Activated naive CD8-positive, alpha-beta T cell (primary cell): ENCODE results near the gene PMEPA1.

ENCODE experiments used
- H3K27ac Mint-ChIP-seq: one replicate; pipeline ENCODE4 v1.8.0; 2021; ENCODE audit warnings: mixed read lengths
- H3K27me3 Mint-ChIP-seq: one replicate; pipeline ENCODE4 v1.8.0; 2021; ENCODE audit warnings: mixed read lengths
- H3K36me3 Mint-ChIP-seq: one replicate; pipeline ENCODE4 v1.8.0; 2021; ENCODE audit warnings: mixed read lengths
- H3K4me1 Mint-ChIP-seq: one replicate; pipeline ENCODE4 v1.8.0; 2021; ENCODE audit warnings: low read depth, mixed read lengths
- H3K4me3 Mint-ChIP-seq: one replicate; pipeline ENCODE4 v1.8.0; 2021; ENCODE audit warnings: mild to moderate bottlenecking, mixed read lengths
- H3K9me3 Mint-ChIP-seq: one replicate; pipeline ENCODE4 v1.8.0; 2021; ENCODE audit warnings: low read depth, mixed read lengths

Gene PMEPA1

DNA sequence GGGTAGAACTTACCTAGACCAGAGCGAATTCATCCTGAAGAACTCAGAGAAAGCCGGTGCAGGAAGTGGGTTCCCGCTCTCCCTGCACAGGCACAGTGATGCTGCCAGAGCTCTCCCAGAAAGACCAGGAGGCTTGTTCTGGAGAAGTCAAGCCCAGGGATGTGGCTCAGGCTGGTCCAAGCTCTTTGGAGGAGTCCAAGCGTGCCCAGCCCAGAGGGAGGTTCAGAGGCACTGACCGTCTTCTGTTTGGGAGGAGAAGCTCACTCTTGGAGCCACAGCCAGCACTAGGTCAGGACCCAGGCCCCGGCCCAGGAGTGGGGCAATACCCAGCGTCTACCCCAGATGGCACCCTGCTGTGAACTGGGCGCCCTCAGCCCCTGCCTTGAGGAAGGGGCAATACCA is 1.5 kb upstream of the PMEPA1 start:
- Mint-ChIP-seq H3K36me3 (no peaks in the 10 kb centered on the region), H3K27ac (no peak overlapping the region), H3K27me3 (no peaks in the 10 kb centered on the region), H3K4me1 (peaks cover 35% of the 10 kb centered on the region), H3K9me3 (no peaks in the 10 kb centered on the region), H3K4me3 (peak overlapping the region; percentile 89)

DNA sequence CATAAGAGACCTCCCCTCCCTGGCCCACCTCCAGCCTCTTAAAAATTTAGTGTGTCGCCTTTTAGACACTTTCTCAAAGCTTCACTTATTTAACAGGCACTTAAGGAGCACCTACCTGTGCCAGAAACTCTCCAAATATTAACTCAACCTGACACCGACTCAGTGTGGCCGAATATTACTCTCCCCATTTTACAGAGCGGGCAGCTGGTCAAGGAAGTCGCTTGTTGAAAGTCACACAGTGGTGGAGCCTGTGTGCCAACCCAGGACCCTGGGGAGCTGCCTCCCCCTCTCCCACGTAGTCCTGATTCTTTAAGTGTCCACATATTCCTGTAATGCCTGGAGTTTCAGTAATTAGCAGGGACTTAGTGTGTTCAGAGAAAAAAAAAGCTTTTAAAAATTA is 1.0 kb upstream of the PMEPA1 start:
- Mint-ChIP-seq H3K27me3 (no peaks in the 10 kb centered on the region), H3K36me3 (no peaks in the 10 kb centered on the region), H3K4me1 (peaks cover 35% of the 10 kb centered on the region), H3K27ac (peak overlapping the region; percentile 70), H3K9me3 (no peaks in the 10 kb centered on the region), H3K4me3 (peak overlapping the region; percentile 89)

DNA sequence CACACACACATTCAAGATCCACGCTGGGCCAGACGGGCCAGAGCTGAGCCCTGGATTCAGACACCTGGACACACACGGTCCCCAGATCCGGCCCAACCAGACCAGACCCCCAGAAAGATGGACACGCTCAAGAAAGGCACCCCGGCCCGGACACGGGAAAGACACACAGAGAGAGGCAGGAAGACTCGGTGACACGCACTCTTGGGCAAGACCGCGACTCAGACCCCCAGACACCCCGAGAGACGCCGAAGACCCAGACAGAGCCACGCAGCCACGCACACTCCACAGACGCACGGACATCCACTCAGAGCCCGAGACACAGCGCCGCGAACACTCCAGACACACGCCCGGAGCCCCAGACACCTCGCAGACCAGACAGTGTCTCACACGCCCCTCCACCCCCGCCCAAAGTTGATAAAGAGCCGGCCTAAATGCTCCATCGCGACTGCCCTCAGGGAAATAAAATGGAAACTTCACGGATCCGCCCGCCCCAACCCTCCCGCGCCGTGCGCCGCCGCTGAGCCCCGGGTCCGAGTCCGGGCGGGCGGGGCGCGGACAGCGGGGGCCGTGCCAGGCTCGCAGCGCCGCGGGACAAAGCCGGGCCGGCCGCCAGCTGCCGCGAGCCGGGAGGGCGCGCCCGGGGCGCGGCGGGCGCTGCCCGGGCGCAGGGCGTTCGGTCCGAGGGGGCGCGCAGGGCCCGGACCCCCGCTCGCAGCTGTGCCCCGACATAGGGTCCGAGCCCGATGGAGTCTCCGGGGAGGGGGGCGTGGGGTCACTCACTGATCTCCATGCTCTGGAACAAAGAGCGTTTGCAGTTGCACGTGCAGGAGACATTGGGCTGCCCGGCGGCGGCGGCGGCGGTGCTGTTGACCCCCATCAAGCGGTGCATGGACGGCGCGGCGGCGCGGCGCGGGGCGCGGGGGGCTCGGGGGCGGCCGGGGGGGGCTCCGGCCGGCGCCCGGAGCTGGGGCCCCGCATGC is 831 bp downstream of the PMEPA1 start:
- H3K36me3 Mint-ChIP-seq, result no peaks in the 10 kb centered on the region
- H3K4me1 Mint-ChIP-seq, result peaks cover 37% of the 10 kb centered on the region
- H3K27ac Mint-ChIP-seq, result peak overlapping the region; percentile 85
- H3K27me3 Mint-ChIP-seq, result no peaks in the 10 kb centered on the region
- H3K4me3 Mint-ChIP-seq, result peak overlapping the region; percentile 94
- H3K9me3 Mint-ChIP-seq, result no peaks in the 10 kb centered on the region

DNA sequence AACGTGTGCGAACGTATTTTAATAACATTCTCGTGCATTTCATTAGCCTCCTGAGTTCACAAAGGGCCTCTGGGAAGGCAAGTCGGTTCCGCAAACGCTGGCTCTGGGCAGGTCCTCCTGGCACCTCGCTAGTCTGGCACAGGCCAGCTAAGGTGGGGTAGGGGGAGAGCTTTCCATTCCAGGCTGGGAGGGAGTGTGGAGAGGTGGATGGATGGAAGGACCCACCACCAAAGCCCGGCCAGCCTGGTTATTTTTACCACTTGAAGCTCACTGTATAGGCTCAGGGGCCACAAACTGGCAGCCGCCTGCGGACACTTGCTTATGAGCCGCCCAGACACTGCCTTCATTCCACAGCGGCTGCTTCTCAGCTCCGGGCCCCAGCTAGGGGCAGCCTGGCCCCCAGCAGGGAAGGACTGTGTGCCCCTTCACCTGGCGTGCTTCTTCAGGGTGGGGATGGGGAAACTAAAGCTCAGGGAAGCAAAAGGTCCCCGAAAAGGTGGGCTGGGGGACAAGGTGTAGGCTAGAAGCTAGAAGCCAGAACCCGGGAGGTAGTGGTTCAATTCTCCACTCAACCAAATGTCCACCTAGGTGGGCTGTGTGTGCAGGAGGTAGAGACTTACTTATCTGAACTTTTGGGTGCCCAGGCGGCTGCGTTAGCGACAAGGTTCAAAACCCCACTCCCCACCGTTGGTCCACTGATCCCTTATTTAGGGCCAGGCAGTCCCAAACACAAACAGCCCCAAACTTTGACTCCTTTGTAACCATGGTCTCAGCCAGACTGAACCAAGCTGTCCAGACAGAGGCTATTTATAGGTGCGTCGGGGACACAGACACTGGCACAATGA is 1.7 kb downstream of the PMEPA1 start:
- Mint-ChIP-seq H3K9me3 (no peaks in the 10 kb centered on the region), H3K27me3 (no peaks in the 10 kb centered on the region), H3K4me1 (peaks cover 34% of the 10 kb centered on the region), H3K36me3 (no peaks in the 10 kb centered on the region), H3K27ac (peak overlapping the region; percentile 85), H3K4me3 (peak overlapping the region; percentile 94)

DNA sequence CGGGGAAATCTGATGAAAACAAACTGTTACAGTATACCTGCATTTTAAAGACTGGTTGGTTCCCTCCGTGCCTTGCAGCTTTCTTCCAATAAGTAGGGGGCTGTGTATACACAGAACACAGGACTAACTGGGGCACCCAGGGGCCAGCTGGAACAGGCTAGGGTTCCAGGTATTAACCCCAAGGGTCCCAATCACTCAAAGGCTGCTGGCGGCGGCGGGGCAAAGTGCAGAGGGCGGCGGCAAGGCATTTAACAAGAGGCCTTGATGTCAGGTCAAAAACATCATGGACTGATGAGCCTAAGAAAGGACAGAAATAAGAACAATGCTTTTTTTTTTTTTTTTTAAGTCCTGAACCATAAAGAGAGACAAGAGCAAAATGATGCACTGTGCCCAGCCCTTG is 2.5 kb downstream of the PMEPA1 start:
- no peaks in the 10 kb centered on the region for H3K9me3 Mint-ChIP-seq

DNA sequence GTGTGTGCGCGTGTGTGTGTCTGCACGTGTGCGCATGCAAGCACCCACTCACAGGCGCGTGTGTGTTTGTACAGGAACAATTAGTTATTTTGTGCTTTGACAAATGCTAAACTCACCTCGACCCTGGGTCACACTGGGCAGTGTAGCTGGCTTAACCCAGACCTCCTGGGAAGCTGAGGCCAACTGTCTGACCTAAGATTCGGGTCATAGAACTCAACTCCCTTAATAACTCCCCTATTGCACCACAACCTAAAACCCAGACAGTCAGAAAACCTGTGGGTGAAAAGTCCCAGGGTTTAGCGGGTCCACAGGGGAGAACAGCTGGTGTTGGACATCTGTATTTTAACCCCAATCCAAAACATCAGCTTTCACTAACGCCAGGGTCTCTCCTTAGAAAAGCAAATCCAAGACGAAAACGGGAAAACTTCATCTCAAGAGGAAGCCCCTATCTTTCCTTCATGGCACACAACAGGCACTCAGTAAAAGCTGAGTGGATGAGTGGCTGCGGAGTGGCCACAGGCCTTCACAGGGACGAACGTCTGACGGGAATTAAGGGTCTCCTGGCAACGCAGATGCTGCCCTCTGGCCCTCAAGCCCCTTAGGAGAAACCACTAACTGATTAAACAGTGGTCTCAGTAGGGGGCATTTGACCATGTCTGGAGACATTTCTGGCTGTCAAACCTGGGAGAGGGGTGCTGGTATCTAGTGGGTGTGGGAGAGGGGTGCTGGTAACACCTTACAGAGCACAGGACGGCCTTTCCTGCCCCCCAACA is 4.5 kb downstream of the PMEPA1 start:
- H3K36me3 Mint-ChIP-seq, result no peaks in the 10 kb centered on the region
- no peak overlapping the region for H3K4me3 Mint-ChIP-seq
- no peak overlapping the region for H3K27ac Mint-ChIP-seq
- H3K4me1 Mint-ChIP-seq, result peaks cover 23% of the 10 kb centered on the region
- H3K27me3 Mint-ChIP-seq, result no peaks in the 10 kb centered on the region
- H3K9me3 Mint-ChIP-seq, result no peaks in the 10 kb centered on the region

More for the DNA sequence above, 2.5 kb downstream of the PMEPA1 start:
- H3K4me3 Mint-ChIP-seq, result peak overlapping the region; percentile 94
- H3K36me3 Mint-ChIP-seq, result no peaks in the 10 kb centered on the region
- peak overlapping the region; percentile 22 for H3K27ac Mint-ChIP-seq
- H3K27me3 Mint-ChIP-seq, result no peaks in the 10 kb centered on the region
- peaks cover 35% of the 10 kb centered on the region for H3K4me1 Mint-ChIP-seq

DNA sequence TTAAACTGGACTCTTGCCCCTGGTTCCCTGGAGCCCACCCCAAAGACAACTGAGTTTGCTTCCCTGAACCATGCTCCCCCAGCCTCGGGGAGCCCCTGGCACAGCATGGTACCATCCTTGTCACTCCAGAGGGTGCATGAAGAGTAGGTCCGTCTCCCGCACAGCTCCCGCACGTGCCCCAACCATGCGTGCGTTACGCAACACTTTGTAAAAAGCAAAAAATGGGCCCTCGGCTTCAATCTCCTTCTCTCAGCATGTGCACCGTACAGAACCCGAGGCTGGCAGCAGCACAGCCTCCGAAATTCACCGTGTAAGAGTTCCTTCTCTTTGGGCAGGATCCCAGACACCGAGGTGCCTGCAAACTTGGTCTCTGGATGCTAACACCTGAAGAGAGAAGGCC is 5.6 kb downstream of the PMEPA1 start:
- H3K27me3 Mint-ChIP-seq, result no peaks in the 10 kb centered on the region
- H3K4me1 Mint-ChIP-seq, result peaks cover 30% of the 10 kb centered on the region
- no peaks in the 10 kb centered on the region for H3K9me3 Mint-ChIP-seq
- H3K4me3 Mint-ChIP-seq, result no peak overlapping the region
- H3K36me3 Mint-ChIP-seq, result no peaks in the 10 kb centered on the region
- no peak overlapping the region for H3K27ac Mint-ChIP-seq

DNA sequence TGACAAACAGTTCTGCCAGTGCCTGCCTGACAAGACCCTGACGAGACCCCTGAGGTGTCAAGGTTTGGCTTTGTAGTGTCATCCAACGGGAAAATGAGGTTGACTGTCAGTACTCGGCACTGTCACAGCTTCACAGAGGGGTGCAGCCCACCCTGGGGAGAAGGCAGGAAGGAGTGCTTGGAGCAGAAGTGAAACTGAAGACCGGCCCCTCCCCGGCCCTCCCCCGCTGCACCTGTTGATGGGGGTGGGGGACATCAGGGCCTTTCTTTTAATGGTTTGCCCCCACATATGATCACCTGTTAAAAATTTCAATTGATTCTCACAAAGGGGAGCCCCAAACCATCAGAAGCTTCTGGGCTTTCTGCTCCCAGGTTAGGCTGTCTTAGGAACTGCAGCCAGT is 6.8 kb downstream of the PMEPA1 start:
- Mint-ChIP-seq H3K9me3 (no peaks in the 10 kb centered on the region), H3K36me3 (peaks cover under 1% of the 10 kb centered on the region), H3K27me3 (no peaks in the 10 kb centered on the region), H3K4me3 (no peak overlapping the region), H3K4me1 (peaks cover 36% of the 10 kb centered on the region), H3K27ac (no peak overlapping the region)

DNA sequence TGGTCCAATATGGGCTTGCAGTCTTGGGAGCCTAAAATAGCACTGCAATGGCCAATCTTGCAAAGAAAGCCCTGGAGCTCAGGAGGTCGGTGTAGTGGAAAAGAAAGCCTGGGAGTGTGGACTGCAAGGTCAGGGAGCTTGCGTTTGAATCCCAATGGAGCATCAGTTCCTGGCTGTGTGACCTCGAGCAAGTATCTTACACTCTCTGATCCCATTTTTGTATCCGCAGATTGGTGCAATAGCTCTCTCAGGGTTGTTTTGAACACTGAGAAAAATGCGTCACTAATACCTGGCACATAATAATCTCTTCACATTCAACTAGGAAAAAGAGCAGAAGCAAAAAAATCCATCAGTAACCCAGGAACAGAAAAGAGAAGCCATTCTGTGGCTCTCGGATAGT is 7.3 kb downstream of the PMEPA1 start:
- Mint-ChIP-seq H3K36me3 (peaks cover 2% of the 10 kb centered on the region), H3K4me1 (peaks cover 38% of the 10 kb centered on the region), H3K4me3 (no peak overlapping the region), H3K9me3 (no peaks in the 10 kb centered on the region), H3K27ac (no peak overlapping the region), H3K27me3 (no peaks in the 10 kb centered on the region)

DNA sequence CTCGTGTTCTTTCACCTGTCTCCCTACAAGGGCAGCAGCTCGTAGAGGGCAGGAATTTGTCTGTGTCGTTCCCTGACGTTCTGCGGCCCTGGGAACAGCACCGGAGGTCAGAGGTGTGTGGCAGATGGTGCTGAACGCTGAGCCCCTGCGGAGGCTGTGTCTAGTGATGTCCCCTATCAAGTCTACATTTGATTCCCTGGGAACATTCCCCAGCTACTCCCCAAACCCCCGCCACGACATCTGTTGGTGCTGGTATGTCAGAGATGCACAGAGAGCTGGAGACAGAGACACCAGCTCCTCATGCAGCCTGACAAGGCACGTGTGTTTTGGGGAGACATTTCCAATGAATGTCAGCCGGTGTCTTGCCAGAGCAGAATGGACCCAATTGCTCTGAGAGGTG is 7.7 kb downstream of the PMEPA1 start:
- Mint-ChIP-seq H3K27ac (no peak overlapping the region), H3K4me1 (peaks cover 37% of the 10 kb centered on the region), H3K9me3 (no peaks in the 10 kb centered on the region), H3K36me3 (peaks cover 2% of the 10 kb centered on the region), H3K4me3 (no peak overlapping the region), H3K27me3 (no peaks in the 10 kb centered on the region)

DNA sequence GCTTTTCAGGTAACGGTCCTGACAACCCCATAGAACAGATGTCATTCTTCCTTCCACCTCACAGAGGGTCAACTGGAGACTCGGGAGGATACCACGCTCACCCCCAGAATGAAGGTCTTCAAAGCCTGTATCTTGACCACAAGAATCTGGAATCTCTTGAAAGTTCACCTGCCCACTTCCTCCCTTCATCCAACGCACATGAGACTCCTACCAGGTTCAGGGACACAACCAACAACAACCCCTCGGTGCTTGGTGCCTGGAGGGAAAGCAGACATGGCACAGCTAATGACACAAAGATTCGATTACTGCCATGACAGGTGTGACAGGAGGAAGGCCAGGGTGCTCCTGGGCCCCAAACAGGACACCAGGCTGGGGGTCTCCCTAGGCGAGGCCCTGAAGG is 8.2 kb downstream of the PMEPA1 start:
- Mint-ChIP-seq H3K27me3 (no peaks in the 10 kb centered on the region), H3K4me3 (no peak overlapping the region), H3K9me3 (no peaks in the 10 kb centered on the region), H3K36me3 (peaks cover 2% of the 10 kb centered on the region), H3K27ac (no peak overlapping the region), H3K4me1 (peaks cover 37% of the 10 kb centered on the region)

DNA sequence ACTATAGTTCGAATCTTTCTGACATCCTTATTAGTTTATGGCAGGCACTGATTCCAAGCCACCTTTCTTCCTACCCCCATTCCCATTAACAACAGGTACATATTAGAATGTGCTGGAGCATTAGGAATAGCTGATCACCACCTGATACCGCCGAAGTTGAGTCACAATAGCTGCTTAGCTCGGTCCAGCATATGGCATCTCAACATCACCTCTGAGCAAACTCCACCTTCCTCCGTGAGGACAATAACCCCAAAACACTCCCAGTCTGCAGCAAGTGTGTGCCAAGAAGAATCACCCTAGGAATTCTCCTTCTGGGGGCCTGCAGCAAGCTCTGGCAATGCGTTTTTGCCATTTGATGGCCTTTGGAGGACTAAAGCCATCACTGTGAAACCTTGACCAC is 8.7 kb downstream of the PMEPA1 start:
- Mint-ChIP-seq H3K4me1 (peaks cover 37% of the 10 kb centered on the region), H3K36me3 (peaks cover 2% of the 10 kb centered on the region), H3K4me3 (no peak overlapping the region), H3K9me3 (no peaks in the 10 kb centered on the region), H3K27ac (no peak overlapping the region), H3K27me3 (no peaks in the 10 kb centered on the region)

DNA sequence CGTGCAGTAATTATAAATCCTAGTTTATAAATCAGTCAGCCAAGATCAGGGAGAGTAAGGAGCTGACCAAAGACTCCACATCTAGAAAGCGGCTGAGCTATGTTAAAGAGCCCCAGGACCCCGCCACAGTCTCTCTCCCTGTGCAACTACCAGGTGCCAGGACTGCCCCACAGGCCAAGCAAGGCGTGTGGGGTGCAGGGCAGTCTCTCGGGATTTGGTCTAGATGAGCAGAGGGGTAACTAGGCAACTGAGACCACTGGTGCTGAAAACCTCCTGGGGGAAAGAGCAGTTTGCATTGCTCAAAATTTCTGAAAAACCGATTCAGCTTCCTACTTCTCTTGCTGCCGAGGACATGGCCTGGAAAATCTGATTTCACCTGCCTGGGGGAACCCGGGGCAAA is 10.4 kb downstream of the PMEPA1 start:
- Mint-ChIP-seq H3K4me3 (no peak overlapping the region), H3K9me3 (no peaks in the 10 kb centered on the region), H3K27ac (peak overlapping the region; percentile 92), H3K36me3 (peaks cover 2% of the 10 kb centered on the region), H3K4me1 (peaks cover 38% of the 10 kb centered on the region), H3K27me3 (no peaks in the 10 kb centered on the region)

DNA sequence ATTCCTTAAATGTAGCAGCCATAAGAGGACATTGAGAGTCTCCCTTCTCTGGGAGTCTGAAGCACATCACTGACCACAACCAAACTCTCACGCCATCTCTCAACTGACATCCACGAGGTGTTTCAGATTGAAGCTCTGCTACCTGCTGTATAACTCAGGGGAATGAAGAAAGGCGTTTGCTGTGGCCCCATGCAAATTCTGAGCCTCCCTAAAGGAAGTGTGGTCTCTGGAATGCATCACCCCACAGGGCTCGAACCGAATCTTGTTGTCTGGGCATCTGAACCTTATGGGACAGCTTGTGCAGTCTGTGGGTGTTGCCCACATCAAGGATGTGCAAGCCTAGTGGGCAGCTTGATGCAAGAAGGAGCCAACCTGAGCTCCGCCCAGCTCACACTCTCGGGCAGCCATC is 10.9 kb downstream of the PMEPA1 start:
- H3K27ac Mint-ChIP-seq, result peak overlapping the region; percentile 92
- H3K4me3 Mint-ChIP-seq, result peak overlapping the region; percentile 75
- no peaks in the 10 kb centered on the region for H3K9me3 Mint-ChIP-seq
- peaks cover 37% of the 10 kb centered on the region for H3K4me1 Mint-ChIP-seq
- peaks cover 2% of the 10 kb centered on the region for H3K36me3 Mint-ChIP-seq
- no peaks in the 10 kb centered on the region for H3K27me3 Mint-ChIP-seq
